ENCODE results near the gene TESMIN.
A peak's percentile ranks its signal among the peaks of the same experiment; 100 is the strongest.

TESMIN gene

GRCh38 chr11:68751331-68751856 lies at the start of gene TESMIN:
TESMIN (minus strand) TSS chr11:68751520; CDS start chr11:68750660, 860 bp downstream.
- DNase-seq = peak; percentile 94

- peak; percentile 54 for DNase-seq
Observed at GRCh38 chr11:68798221-68798813, 47.0 kb upstream of the TESMIN start.

GRCh38 chr11:68796801-68797200 lies 45.5 kb upstream of the TESMIN start:
- no peak for DNase-seq

- no peak for DNase-seq
Observed at GRCh38 chr11:68792400-68792966, 41.2 kb upstream of the TESMIN start.

GRCh38 chr11:68784653-68785052 lies 33.3 kb upstream of the TESMIN start:
- DNase-seq = no peak

- no peak for DNase-seq
Observed at GRCh38 chr11:68783216-68783821, 32.0 kb upstream of the TESMIN start.

- DNase-seq = no peak
Observed at GRCh38 chr11:68782711-68783110, 31.4 kb upstream of the TESMIN start.

- DNase-seq = peak; percentile 8
Observed at GRCh38 chr11:68780829-68781228, 29.5 kb upstream of the TESMIN start.

GRCh38 chr11:68778205-68778604 lies 26.9 kb upstream of the TESMIN start:
- no peak for DNase-seq

- DNase-seq = no peak
Observed at GRCh38 chr11:68776442-68777235, 25.3 kb upstream of the TESMIN start.

GRCh38 chr11:68775951-68776388 lies 24.6 kb upstream of the TESMIN start:
- DNase-seq = no peak

- no peak for DNase-seq
Observed at GRCh38 chr11:68774194-68774585, 22.9 kb upstream of the TESMIN start.

- no peak for DNase-seq
Observed at GRCh38 chr11:68773521-68774193, 22.3 kb upstream of the TESMIN start.

GRCh38 chr11:68772936-68773335 lies 21.6 kb upstream of the TESMIN start:
- DNase-seq = no peak

GRCh38 chr11:68770781-68771180 lies 19.5 kb upstream of the TESMIN start:
- DNase-seq = no peak

- no peak for DNase-seq
Observed at GRCh38 chr11:68767672-68768071, 16.4 kb upstream of the TESMIN start.

GRCh38 chr11:68766786-68767185 lies 15.5 kb upstream of the TESMIN start:
- no peak for DNase-seq

GRCh38 chr11:68764746-68765145 lies 13.4 kb upstream of the TESMIN start:
- no peak for DNase-seq

GRCh38 chr11:68763926-68764657 lies 12.8 kb upstream of the TESMIN start:
- DNase-seq = no peak

GRCh38 chr11:68763181-68763721 lies 11.9 kb upstream of the TESMIN start:
- DNase-seq = no peak

- DNase-seq = no peak
Observed at GRCh38 chr11:68762481-68762880, 11.2 kb upstream of the TESMIN start.

GRCh38 chr11:68761801-68762200 lies 10.5 kb upstream of the TESMIN start:
- no peak for DNase-seq
